HG03460 (cell line): Measurements from ENCODE around the gene NLRP9.

ENCODE experiments used
- ATAC-seq: cut with Tn5 transposase; IDR thresholded peaks from one replicate; pipeline ENCODE4 v1.9.1; 2021; ENCODE audit not compliant: unreplicated experiment

The NLRP9 gene

DNA sequence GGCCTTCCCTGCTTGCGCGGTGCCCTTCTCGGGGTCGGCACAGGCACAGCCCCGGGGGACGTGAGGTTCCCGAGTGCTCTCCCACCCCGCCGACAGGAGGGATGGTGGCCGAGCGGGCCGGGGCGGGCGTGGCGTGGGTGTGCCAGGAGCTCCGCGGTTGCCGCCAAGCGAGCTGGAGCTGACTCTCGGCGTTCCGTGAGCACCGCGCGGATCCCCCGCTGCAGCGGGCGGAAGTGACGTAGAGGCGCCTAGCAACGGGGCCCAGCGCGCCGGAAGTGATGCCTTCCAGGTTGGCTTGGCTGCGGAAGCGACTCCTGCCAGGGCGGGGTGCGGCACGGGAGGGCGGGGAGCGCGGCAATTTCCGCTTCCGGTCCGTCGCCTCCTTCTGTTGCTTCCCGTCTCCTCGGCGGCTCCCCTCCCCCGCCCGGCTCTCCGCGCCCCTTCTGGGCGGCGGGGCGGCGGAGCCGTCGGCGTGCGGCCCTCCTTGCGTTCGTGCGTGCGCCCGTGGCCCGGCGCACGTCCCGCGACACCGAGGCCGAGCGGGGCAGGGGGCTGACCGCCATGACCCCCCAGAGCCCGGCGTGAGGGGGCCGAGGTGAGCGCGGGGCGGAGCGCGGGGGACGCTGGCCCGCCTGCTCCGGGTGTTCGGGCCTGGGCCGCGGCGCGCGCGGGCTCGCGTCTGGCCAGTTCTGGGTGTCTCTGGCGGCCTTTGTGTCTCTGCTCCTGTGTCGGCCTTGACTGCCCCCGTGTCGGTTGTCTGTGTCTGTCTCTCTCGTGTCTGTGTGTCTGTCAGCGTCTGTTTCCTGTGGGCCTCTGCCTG is 63.2 kb downstream of the NLRP9 start, which contains the start of gene EPN1:
TSS of gene EPN1 (plus strand) at position 386 of the 820 bp plus-strand sequence. CDS start 3,402 bp downstream, outside the sequence.
- peak; percentile 63 for ATAC-seq

DNA sequence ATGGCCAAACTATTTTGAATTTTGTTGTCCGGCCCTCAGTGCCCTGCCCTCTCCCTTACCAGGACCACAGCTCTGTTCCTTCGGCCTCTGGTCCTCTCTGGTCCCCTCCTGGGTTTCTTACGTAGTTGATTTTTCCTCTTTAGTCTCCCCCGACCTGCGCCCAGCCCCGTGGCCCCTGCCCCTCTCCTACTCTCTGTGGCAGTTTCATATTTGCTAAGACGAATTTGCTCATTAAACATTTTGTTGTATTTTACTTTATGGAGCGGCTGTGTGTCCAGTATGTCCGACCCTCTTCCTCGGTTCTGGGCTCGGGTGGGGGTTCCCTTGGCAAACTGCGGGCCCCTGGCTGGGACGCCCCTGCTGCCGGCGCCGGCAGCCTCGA is 63.8 kb downstream of the NLRP9 start:
- ATAC-seq = no peak

DNA sequence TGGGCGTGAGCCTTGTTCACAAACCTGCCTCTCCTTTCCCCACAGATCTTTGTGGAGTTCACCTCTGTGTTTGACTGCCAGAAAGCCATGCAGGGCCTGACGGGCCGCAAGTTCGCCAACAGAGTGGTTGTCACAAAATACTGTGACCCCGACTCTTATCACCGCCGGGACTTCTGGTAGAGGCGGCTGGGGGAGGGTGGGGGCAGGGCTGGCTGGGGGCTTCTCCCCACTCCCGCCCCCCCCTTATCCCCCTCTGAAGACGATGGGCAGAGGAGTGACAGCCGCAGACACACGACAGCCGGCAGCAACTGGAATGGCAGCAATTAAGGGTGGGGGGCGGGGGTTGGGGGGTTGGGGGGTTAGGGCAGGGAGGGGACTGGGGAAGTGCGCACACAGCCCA is 64.3 kb downstream of the NLRP9 start:
- no peak for ATAC-seq

DNA sequence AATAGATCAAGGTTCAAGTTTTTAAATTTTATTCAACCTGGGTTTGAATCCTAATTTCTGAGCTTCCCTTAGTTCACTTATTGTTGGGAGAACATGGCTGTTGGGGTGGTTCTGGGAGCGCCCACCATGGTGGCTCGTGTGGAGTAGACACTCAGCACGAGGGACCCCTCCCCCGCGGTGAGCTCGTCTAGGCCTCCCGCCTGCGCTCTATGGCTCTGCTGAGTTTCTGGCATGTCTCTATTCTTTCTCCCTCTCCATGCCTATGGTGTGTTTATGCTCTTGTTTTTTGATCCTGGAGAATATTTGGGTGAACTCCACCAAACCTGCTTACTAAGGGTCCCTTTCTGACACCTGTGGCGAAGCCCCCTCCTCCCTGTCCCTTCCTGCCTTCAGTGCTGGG is 64.7 kb downstream of the NLRP9 start:
- ATAC-seq = no peak

DNA sequence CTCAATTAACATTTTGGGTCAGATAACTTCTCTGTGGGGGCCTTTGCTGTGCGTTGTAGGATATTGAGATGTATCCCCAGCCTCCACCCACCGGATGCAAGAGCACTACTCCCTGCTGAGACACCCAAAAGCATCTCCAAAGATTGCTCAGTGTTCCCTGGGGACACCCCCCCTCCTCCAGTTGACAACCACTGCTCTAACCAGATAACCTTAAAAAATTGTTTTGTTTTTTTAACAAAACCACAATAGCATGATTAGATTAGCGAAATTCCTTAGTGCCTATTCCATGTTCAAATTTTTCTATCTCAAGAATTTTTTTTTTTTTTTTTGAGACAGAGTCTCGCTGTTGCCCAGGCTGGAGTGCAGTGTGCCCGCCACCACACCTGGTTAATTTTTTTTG is 65.8 kb downstream of the NLRP9 start:
- no peak for ATAC-seq

DNA sequence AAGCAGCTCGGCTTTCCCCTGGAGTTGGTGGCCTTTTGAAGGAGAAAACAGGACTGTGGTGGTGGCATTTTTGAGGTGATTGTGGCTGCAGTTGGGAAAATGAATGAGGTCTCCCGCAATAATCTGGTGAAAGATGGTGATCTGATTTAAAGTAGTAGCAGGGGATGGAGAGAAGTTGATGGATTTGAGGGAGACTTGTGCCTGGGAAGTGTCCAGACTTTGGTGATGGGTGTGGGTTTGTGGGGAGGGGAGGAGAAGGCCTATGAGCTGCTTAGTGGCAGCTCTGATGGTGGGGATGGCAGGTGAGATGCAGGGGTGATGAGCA is 67.2 kb downstream of the NLRP9 start:
- ATAC-seq = no peak

DNA sequence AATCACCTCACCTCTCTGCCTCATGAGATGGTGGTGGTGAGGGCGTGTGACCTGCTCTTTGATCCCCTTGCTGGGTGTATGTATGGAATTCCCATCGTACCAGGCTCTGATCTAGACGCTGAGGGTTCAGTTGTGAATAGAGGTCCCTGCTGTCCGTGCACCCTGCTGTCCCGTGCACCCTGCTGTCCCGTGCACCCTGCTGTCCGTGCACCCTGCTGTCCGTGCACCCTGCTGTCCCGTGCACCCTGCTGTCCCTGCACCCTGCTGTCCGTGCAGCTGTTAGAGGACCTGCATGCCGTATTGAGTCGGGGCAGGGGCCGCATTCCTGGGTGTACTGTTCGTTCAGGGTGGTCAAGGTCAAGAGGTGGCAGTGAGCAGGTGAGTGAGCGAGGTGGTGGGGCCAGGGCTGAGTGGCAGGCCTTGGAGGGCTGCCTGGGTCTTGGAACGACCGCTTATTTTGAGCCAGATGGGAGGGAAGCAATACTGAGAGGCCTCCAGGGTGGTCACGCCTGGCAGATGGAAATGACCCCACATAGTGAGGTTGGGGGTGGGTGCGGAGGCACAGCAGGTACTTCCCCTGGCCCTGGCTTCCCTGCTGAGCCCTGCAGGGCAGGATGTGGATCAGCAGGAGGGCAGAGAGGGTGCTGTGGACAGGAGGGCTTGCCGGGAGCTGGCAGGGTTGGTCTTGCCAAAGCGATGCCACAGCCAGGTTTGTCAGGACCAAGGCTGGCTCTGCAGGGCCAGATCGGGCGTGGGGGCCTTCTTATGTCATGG is 67.7 kb downstream of the NLRP9 start:
- no peak for ATAC-seq

DNA sequence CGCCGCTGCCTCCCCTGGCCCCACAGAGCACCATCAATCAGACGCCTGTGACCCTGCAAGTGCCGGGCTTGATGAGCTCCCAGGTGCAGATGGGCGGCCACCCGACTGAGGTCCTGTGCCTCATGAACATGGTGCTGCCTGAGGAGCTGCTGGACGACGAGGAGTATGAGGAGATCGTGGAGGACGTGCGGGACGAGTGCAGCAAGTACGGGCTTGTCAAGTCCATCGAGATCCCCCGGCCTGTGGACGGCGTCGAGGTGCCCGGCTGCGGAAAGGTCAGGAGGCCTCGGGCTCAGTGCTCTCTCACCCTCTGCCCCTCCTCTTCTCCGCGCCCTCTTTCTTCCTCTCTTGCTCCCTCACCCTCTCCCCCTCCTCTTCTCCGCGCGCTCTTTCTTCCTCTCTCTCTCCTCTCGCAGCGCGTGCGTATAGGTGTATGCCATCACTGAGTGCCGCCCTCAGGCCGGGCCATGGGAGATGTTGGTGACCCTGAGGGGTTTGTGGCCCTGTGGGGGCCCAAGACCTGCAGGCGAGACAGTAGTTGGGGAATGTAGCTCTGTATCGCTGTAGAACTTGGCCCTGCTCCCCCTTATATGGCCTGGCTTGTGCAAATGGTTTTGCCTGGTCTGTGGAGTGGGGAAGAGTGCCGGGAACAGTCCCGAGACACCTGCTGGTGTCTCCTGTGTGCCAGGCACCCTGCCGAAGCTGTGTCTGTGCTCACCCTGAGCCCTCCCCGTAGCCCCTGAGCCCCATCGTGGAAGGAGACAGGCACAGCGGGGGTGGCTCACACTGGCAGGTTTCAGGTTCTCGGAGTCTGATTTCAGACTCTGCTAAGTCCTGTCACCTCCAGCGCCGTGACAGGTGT is 68.6 kb downstream of the NLRP9 start:
- ATAC-seq = no peak

DNA sequence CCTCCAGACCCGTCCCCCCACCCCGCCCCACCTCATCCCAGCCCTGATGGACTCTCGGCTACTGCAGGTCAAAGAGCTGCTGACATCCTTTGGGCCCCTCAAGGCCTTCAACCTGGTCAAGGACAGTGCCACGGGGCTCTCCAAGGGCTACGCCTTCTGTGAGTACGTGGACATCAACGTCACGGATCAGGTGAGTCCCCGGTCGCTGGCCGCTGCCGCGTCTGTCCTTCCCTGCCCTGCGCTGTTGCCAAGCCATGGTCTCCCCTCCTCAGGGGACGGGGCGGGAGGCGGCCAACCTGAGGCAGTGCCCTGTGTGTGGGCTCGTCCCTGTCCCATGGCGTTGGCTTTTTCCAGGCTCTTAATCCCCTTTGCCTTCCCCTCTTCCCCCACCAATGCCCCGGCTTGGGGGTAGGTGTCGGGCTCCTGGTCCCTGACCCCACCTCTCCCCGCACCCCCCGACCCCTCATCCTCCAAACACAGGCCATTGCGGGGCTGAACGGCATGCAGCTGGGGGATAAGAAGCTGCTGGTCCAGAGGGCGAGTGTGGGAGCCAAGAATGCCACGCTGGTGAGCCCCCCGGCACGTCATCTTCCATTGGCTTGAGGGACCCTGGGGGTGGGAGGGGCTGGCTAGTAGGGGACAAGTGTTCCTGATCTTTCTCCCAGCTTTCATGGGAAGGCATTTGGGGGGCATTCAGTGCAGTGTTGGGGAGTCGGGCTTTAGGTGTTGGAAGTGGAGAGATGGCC is 69.4 kb downstream of the NLRP9 start:
- ATAC-seq = no peak

DNA sequence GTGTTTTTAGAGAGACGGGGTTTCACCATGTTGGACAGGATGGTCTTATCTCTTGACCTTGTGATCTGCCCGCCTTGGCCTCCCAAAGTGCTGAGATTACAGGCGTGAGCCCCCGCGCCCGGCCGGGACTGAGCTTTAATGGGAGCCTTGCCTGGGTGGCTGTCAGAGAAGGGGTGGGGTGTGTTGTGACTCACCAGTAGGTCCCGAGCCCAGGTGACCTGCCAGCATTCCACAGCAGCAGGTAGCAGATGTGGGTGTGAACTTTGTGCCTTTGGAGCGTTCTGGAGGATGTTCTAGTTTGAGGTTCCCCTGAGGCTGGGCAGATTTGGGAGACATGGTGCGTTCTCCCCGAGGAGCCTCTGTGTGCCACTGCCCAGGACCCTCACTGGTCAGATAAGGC is 70.2 kb downstream of the NLRP9 start:
- no peak for ATAC-seq

DNA sequence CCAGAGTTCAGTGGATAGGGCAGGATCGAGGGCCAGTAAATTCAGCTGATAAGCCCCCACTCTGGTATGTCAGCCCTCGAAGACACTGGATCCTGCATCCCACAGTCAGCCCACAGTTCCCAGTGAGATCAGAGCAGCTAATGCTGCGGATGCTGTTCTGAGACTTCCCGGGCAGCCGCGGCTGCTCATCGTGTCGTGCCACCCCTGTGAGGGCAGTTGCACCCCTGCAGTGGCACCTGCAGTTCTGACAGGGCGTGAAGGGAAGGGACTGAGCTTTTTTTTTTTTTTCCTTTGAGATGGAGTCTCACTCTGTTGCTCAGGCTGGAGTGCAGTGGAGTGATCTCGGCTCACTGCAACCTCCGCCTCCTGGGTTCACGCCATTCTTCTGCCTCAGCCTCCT is 70.7 kb downstream of the NLRP9 start:
- ATAC-seq = no peak

DNA sequence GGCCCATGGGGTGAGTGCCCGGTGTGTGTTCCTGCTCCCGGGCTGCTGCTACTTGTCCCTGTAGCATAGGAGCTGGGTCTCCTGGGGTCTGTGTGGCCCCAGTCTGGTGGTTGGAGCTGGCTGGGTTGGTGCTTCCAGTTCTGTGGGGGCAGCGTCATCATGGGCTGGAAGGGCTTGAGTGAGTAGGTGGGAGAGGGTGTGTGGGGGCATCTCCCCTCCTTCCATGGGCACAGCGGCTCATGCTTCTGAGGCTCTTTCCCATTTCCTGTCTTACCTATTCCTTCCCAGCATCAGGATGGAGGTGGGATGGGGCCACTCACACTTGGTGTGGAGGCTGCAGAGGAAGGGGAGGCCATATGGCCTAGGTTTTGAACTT is 71.2 kb downstream of the NLRP9 start:
- ATAC-seq = no peak

DNA sequence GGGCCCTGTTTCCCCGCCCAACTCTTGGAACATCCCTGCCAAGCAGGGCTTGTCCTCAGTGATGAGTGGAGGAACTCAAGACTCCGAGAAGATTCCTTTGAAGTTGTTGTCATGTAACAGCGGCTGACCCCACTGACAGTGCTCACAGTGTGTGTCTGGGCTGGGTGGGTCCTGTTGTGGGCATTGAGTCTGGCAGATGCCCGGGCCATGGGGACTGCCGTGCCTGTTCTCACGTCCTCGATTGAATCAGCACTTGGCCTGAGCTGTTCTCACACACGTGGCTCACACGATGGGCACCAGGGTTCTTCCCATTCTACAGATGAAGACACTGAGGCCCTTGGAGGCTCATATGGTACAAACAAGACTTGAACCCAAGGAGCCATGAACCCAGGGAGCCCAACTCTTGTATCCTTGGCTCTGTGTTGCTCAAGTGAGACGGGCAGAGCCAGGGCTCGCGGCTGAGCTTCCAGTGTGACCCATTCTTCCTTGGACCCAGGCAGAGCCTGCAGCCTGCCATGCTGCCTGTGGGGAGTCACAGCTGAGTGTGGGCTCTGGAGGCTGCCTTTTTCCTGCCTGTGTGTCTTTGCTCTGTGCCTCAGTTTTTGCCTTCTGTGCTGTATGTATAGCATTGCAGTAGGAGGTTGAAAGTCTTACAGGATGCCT is 71.7 kb downstream of the NLRP9 start:
- no peak for ATAC-seq

DNA sequence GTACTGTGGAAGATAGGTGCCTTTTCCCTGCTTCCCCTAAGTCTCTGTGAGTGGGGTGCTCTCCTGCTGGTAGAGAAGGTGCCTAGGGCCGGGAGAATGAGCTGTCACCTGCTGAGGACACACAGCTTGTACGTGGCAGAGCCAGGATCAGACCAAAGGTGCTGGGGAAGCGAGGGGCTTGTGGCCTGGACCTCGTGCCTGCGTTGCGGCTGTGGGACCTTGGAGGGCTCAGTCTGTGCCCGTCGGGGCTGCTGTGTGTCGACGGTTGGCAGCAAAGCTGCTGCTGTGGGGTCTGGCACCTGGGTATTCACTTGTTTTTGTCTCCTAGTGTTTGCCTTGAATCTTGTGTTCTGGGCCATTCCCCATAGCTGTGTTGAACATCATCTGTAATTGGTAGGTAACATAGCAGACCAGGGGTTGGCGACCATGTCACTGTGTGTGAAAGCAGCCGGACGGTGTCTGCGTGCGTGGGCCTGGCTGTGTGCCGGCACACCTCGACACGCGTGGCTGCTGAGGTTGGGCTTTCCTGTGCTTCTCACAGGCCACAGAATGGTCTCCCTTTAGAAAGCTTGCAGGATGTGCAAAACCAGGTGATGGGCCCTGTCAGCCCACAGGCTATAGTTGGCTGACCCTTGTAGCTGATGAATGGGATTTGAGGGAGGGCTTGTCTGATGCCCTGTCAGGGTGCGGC is 74.2 kb downstream of the NLRP9 start:
- no peak for ATAC-seq

DNA sequence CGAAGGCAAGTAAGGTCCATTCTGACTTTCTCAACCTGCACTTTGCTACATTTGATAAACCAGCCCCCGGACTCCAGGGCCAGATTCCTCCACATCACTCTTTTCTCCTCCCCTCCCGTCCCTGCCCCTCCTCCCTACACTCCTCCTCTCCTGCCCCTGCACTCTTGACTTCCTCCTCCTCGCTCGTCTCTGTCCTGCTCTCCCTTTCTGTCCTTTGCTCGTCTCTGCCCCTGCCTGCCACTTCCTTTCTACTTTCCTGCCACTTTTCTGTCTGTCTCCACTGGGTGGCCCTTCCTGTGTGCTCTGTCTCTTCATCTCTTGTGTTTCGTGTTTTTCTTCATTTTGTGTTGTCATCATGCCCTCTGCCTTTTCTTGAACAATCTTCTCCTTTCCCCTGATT is 76.4 kb downstream of the NLRP9 start:
- no peak for ATAC-seq

DNA sequence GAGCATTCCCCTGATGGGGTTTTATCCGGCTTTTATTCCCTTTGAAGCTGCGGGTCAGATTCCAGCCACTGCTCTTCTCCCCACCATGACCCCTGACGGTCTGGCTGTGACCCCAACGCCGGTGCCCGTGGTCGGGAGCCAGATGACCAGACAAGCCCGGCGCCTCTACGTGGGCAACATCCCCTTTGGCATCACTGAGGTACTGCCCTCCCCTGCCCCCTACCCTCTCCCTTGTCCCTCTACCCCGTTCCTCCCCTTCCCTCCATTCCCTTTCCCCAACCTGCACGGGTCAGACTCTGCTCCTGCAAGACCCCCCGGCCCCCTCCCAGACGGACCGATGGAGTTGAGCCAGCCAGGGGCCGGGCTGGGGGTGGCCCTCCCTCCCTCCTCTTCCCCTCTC is 77.2 kb downstream of the NLRP9 start:
- ATAC-seq = no peak

DNA sequence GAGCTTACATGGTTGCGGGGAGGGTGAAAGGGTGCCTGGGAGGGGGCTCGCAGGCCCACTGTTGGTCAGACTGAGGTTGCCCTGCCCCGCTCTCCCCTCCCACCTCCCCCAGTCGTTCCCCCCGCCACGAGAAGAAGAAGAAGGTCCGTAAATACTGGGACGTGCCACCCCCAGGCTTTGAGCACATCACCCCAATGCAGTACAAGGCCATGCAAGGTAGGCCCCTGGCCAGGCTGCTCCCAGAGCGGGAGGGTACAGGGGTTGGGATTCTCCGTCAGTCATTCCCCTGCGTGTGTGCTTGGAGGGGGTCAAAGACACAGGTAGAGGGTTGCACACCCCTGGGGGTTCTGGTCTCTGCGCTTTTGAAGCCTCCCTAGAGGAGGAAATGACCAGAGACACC is 77.8 kb downstream of the NLRP9 start:
- no peak for ATAC-seq

DNA sequence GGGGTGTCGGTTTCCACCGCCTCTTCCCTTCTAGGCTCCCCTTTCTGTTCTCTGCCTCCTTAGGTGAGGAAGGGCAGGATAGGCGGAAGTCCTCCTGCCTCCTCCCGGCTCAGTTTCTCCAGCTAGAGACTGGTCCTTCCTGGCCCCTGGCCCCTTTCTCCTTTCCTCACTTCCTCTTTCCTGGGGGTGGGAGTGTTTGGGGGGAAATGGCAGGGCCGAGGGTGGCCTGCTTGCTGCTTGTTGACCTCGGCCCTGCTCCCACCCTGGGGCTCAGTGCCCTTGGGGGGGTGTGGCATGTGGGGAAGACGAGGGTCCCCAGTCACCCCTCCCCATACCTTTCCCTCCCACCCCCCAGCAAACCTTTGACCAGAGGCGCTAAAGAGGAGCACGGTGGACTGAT is 78.4 kb downstream of the NLRP9 start:
- no peak for ATAC-seq

DNA sequence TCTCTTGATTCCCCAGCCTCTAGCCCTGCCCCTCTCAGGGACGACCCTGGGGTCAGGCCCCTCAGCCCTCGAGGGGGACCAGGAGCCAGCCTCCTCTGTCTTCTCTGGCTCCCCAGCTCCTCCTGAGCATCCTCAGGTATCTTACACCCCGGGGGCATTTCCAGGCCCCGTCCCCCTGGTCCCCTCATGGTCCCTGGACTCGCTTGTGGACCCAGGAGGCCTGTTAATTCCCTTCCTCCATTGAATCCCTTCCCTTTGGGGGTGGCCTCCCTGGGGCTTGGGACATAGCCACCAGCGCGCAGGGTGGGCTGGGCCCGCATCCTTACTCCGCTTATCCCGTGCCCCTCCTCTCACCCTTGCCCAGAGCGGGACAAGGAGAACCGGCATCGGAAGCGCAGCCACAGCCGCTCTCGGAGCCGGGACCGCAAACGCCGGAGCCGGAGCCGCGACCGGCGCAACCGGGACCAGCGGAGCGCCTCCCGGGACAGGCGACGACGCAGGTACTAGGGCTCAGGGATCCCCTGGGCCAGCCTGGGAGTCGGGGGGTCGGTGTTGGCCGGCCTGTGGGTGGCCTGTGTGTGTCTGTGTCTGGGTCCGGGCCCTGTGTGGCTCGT is 79.2 kb downstream of the NLRP9 start:
- no peak for ATAC-seq
